HG02798 (cell line): ENCODE measurements around the gene DGKH.
A peak's percentile ranks its signal among the peaks of the same experiment; 100 is the strongest.
"Not testable (repeated sequence)": the region's sequence is repeated elsewhere in the genome, so short reads cannot be mapped to it uniquely, and the experiment has no call there.

ENCODE experiments used
- ATAC-seq: cut with Tn5 transposase; IDR thresholded peaks from one replicate; pipeline ENCODE4 v1.9.1; 2021; ENCODE audit warnings: mild to moderate bottlenecking; ENCODE audit not compliant: unreplicated experiment, poor library complexity

Gene DGKH

DNA sequence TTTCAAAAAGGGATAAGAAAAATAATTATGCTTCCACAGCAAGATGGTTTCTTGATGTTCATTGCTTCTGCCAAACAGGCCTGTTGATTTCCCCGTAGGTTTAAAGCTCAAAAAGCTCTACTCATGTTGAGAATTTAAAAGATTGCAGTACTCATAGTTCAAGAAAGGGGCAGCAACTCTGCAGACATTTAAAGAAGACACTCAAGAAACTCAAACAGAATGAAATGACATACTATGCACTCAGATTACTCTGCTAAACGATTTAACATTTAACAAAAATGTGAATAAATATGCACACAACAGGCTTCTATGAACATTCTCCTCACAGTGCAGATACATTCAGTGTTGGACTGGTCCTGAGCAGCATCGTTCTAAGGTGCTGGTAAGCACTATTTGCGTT is 22.7 kb downstream of the DGKH start:
- ATAC-seq: not testable (repeated sequence)

DNA sequence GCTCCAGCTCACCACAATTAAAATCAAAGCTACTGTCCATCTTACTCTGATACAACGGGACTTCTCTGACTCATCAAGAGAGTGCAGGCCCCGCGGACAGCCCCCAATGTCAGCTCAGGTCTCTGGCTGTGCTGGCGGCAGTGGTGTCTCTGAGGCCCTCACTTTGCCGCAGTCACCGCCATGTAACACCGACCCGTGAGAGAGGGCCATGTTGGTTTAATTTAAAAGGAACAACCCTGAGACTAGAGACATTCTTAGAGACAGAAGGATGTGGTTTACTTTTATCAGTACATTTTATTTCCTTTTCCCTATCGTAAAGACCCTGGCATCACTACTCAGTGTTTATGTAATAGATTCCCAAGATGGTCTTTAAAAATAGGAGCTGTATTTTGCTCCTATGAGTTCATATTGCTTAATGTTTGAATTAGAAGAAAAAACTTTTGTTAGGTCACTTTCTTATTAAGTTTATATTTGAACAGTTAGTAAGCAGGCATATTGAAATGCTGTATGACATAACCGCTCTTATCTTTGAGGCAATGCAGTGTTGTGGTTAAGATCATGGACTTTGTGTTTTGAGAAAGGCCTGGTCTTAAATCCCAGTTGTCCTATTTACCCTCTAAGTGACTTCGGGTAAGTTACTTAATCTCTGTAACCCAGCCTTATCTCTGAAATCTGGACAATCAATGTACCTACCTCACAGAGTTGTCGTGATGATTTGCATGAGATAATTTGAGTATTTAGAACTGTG is 23.4 kb downstream of the DGKH start:
- no peak for ATAC-seq

DNA sequence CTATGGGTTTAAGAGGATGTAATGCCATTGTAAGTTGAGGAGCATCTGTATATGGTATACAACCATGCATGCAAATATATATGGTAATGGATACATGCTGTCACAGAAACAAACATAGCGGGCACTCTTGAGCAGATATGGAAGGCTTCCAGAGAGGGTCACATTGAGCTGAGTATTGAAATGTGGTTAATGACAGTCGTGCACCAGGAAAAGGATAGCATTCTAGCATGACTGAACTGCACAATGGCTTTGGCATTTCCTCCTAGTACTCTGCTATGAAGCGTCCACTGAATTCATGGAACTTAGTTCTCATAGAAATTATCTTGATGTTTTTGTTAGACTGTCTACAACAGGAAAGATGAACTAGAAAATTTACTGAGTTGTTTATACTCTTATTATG is 25.2 kb downstream of the DGKH start:
- no peak for ATAC-seq

DNA sequence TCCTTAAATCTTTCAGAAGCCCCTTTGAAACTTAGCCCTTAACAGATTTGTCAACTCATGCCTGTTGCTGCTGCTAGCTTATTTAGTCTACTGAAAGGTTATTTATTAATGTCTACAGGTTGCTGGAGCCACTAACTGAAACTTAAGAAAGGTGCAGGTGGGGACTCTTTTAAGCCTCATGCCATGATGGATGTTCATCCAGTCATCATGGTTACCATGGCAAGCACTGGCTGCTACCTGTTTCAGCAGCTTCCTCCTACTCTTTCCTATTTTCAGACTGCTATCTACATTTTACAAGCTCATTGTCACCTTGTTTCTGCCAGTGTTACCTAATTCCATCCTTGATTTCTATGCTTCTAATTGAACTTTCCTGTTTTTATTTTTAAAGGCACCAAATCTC is 27.1 kb downstream of the DGKH start:
- ATAC-seq: no peak

DNA sequence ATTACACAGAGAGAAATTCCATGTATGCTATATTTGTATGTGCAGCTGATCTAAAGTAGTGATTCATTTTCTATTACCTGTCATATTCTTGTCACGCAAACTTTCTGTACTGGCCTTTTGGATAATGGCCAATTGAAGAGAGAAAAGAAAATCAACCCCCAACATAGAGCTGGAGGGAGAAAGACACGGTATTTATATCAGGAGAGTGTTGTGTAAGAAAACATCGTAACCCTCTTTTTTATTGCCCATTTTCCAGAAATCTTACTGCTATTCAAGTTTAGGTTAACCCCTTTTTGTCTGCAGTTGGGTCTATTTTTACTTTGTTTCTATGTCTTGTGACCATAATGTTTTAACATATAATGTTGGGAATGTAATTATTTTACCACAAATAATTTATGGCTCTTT is 27.9 kb downstream of the DGKH start:
- no peak for ATAC-seq

DNA sequence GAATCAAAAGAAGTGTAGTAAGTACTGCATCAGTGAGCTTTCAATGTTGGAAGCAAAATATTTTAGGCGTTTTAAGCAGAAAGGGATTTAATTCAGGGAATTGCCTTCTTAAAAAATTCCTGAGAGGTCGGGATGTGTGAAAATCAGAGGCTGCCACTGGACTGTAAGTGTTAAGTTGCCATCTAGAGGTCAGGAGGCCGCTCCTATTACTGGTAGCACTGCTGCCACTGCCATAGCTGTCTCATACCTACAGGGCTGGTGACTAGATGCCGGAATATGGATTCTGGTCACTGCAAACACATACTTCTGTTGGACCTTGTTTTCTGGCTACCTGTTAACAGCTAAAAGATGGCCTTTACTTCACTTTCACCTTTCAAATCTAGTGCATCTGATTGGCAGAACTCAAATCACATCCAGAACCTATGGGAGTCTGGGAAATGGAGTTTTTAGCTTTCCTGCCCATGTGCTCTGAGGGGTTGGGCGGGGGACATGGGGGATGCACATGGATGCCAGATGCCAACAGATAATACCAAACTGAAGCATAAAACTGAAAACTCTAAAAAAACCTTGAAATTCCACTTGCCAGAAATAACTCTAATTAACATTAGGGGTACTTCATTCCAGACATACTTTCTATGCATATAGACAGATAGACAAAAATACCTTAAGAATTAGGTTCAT is 29.8 kb downstream of the DGKH start:
- ATAC-seq: no peak

DNA sequence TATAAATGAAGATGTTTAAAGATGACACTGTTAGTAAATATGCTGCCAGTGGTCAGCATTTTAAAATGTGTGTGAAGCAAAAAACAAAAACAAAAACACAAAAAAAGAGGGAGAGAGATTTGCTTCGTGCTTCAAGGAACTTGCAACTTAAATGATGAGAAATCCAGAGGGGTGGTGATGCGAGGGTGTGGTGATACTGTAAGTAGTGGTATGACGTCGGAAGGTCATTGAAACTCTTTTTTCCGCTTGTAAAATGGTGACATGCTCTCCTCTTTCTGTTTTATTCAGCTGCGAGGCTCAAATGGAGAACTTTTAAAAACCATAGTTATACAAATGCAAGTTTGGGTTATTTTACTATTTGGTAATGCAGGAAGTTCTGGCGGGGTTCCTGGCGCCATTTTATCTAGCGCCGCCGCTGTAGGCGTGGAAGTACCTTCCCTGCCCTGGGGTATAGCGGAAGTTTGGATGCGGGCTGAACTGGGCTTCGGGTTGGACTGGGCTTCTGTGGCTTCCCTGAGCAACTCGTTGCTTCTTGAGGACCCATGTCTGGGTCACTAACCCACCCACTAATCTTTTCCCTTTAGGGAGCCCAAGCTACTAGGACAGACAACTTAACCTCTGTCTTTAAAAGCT is 34.8 kb downstream of the DGKH start:
- ATAC-seq: no peak

DNA sequence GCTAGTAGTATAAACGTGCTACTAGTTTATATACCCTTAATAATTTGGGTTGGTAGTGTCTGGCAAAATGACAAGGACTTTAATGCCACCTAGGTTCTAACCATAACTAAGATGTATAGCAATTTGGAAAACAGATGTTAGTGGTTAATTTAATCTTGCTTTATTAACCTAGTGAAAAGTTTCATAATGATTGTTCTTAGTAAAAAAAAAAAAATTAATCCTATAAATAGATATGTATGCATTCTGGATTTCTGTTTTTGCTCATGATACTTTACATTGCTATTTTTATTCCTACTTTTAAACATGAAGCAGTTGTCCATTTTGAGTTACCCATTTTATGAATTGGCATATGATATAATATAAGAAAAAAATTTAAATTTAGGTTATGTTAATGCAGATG is 36.3 kb downstream of the DGKH start:
- no peak for ATAC-seq

DNA sequence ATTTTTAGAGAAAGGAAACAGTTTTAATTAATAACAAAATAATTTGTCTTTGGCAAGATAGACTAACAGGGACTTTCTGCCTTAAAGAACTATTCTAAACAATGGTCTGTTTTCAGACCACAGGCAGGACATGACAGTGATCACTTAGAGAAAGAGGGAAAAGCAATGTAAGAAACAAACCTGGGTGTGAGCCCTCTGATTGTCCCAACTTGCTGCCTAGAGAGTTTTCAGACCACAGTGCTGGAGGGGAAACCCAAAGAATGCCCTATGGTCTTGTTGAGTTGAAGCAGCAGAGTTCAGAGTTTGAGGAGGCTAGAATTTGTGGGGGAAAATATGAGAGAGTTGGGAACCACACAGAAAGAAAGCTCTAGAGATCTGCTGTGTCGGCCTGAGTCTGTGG is 38.1 kb downstream of the DGKH start:
- peak; percentile 69 for ATAC-seq

DNA sequence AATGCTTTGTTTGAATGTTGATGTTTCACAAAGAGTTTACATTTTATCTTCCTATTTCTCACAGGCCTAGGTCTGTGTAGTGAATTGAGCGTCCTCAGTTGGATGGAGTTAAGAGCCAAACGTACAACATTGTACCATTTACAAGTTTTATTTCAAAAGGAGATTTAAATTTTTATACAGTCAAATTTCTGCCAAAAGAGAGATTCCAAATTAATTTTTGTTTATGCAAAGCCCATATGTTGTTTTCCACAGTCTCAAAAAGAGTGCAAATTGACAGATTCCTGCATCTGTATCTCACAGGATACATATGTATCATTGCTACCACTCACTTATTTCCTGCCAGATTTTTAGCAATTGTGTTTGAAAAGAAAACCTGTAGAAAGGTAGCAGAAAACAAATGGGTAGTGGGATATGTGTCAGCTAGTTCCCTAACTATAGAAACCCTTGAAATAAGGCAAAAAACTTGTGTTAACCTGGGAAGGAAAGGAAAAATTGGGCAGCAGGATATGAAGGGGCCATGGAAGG is 46.1 kb downstream of the DGKH start:
- no peak for ATAC-seq

DNA sequence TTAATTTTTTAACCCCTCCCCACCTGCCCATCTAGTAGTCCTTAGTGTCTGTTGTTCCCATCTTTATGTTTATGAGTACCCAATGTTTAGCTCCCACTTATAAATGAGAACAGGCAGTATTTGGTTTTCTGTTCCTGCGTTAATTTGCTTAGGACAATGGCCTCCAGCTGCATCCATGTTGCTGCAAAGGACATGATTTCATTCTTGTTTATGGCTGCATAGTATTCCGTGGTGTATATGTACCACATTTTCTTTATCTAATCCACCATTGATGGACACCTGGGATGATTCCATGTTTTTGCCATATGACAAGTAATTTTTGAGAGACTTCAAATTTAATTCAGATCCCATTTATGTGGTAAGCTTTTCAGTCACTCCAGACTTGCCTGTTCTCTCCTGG is 47.8 kb downstream of the DGKH start:
- not testable (repeated sequence) for ATAC-seq

DNA sequence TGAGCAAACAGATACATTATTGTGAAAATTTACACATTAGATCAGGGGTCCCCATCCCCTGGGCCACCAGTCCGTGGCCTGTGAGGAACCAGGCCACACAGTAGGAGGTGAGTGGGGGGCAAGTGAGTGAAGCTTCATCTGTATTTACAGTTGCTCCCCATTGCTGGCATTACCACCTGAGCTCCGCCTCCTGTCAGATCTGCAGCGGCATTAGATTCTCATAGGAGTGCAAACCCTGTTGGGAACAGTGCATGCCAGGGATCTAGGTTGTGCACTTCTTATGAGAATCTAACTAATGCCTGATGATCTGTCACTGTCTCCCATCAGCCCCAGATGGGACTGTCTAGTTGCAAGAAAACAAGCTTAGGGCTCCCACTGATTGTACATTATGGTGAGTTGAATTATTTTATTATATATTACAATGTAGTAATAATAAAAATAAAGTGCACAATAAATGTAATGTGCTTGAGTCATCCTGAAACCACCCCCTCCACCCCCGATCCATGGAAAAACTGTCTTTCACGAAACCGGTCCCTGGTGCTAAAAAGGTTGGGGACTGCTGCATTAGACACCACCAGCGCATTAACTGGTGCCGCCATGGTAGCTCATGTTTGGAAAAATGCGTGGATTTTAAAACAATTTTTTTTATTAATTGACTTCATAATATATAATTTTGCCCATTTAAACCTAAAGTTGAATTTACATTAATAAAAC is 51.7 kb downstream of the DGKH start:
- no peak for ATAC-seq

DNA sequence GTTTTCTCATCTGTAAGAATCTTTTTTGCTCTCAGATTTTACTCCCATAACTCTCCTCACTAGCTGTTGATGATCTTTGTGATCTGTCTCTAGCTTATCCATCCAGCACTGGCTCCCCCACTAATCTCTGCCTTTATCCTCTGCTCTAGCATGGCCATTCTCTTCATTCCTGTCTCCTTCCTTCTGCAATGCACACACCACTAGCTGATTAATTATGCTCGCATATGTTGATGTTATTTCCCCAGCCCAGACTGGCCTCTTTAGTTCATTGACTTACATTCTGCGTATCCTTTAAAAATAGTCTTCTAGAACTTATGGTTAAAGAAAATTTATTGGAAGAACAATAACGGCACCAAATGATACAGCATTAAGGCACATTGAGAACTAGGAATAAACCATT is 52.5 kb downstream of the DGKH start:
- no peak for ATAC-seq

DNA sequence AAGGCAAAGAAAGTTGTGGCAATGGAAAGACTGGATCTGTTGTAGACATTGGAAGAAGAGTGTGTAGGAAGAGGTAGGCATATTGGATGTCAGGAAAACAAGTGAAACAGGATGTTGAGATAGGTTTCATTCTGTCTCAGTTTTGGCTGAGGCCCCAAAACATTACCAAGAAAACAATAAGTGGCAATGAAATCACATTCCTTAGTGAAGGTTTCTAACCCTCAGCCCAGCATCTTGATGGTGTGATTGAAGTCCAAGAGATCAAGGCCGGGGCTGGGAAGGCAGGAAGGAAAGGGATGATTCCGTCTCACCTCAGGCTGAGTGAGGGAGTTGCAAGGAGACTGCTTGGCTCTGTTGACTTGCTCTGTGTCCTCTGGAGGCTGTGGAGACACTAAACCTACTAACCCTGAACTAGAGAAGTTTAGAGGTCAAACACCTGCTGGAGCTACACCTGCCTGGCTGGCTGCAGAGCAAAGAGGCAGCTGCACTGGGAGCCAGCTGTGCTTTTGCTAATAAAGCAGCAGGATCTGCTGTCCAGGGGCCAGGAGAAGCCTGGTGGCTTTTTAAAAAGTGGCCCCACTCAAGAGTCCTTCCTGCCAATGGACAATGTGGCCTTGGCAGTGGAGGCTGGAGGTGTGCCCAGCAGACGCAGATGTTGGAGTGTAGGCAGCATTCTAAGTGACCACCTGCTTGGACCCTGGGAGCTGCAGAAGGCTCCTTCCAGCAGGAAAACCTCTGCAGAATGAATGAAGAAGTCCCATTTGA is 53.6 kb downstream of the DGKH start:
- no peak for ATAC-seq

DNA sequence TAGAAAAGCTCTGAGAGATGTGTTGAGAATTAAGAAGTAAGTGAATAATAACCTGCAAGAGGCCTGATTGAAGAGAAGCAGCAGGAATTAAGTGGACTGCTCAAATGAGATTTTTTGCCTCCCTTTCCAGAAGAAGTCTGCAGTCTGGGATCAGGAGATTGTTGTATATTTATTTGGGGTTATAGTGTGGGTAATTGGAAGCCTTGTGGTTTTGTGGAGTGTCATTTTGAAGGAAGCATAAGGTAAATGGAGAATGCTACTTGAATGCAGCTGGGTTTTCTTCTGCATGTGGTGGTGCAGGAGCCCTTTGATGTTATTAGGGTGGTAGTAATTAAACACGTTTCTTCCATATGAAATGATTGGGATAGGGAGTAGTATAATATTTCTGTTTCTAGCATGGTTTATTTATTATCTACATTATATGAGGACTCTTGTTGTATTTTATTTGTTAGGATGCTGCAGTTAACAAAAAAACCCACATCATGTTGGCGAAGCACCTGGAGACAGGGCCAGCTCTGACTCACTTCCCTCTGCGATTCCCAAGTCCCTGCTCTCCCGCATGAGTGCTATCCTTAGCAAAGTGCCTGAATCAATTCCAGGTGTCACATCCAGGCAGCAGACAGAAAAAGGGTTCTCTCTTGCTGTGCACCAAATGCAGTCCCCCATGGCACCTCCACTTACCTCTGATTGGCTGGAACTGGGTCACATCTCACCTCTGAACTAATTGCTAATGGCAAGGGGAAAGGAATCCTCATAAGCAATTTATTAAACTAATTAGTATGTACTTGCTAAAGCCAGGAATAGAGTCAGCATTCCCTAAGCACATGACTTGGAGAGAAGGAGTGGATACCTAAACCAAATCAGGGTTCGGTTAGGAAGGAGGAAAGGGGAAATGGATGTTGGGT is 54.8 kb downstream of the DGKH start:
- ATAC-seq: no peak

DNA sequence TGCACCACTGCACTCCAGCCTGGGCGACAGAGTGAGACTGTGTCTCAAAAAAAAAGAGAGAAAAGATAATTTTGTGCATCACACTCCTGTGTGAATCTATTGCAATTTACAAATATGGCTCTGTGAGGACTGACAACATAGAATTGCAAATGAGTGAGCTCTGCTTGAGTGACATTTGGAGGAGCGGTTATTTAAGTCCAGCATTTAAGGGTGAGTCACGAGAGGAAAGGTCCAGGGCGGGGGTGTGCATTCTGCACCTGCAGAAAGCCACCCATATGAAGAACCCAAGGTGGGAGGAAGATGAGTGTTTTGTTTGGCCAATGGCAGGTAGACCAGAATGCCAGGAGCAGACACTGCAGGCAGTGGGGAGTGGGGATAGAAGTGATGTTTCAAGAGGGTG is 58.5 kb downstream of the DGKH start:
- no peak for ATAC-seq

DNA sequence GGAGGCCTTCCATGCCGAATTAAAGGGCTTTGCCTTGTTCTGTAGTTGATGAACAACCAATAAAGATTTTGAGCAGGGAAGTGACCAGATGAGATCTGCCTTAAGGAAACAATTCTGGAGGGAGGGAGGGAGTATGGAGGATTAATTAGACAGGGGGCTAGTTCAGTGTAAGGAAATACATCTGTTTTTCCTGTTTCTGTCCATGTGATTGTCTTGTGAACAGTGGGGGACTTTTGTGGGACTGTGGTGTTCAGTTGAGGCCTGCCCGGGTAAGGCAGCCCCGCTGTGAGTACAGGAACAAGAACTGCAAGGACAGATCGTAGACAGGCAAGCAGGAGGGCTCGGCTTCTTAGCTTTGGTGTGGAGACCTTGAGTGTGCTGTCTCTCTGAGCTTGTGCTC is 59.0 kb downstream of the DGKH start:
- no peak for ATAC-seq

DNA sequence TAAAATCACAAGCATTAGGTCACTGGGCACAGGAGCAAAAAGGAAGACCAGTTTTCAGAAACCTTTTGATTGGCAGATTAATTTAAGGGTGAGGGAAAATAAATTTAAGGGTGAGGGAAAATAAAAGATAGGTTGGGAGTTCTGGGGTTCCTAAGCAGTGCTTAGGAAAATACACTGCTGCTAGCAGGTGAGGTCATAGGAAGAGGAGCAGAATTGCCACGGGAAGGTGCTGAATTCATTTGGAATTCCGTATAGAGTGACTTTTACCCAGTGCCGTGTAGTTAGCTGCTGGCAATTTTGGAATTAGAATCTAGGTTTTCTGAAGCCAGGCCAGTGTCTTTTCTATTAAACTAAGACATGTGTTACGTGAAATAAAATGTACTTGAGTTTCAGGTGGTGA is 59.8 kb downstream of the DGKH start:
- ATAC-seq: no peak

DNA sequence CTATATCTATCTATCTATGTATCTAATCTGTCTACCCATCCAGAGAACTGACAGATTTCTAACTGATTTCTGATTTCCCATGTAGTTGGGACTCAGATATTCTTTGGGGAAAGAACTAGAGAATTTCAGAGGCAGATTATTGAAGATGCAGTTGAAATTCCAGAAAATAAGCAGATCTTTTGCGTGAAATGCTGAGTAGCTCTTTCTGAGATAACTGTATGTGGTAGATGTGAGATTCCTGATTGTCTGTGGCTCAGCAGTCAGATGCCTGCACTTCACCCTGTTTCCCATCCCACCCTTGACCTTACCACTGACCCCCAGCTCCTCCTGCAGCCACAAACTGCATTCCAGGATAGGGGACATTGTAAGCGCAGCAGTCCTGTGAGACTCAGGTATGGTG is 61.5 kb downstream of the DGKH start:
- ATAC-seq: no peak
